ENCODE measurements around the gene KLHL14.
"Not testable (repeated sequence)": the region's sequence is repeated elsewhere in the genome, so short reads cannot be mapped to it uniquely, and the experiment has no call there.

Gene KLHL14

GRCh38 chr18:32798209-32798960, 25.6 kb upstream of the KLHL14 start:
- no peaks in the 10 kb centered on the region for H3K4me1 ChIP-seq (ENCODE audit: control insufficient read depth, insufficient read depth, low read length)
- H3K9ac ChIP-seq (ENCODE audit: low read length): no peak overlapping the region
- H3K4me3 ChIP-seq (ENCODE audit: low read length): no peak overlapping the region
- no peaks in the 10 kb centered on the region for H3K9me3 ChIP-seq (ENCODE audit: control insufficient read depth, low read length)
- H3K36me3 ChIP-seq (ENCODE audit: control insufficient read depth, insufficient read depth, low read length): no peaks in the 10 kb centered on the region
- H3K27me3 ChIP-seq (ENCODE audit: control insufficient read depth, insufficient read depth, low read length): no peaks in the 10 kb centered on the region

GRCh38 chr18:32794667-32795066, 21.8 kb upstream of the KLHL14 start:
- not testable (repeated sequence) for H3K4me1 ChIP-seq (ENCODE audit: control insufficient read depth, insufficient read depth, low read length); H3K9me3 ChIP-seq (ENCODE audit: control insufficient read depth, low read length); H3K36me3 ChIP-seq (ENCODE audit: control insufficient read depth, insufficient read depth, low read length); H3K4me3 ChIP-seq (ENCODE audit: low read length); H3K9ac ChIP-seq (ENCODE audit: low read length); H3K27me3 ChIP-seq (ENCODE audit: control insufficient read depth, insufficient read depth, low read length)

GRCh38 chr18:32779010-32779409, 6.2 kb upstream of the KLHL14 start:
- H3K36me3 ChIP-seq (ENCODE audit: control insufficient read depth, insufficient read depth, low read length): no peaks in the 10 kb centered on the region
- no peaks in the 10 kb centered on the region for H3K9me3 ChIP-seq (ENCODE audit: control insufficient read depth, low read length)
- no peaks in the 10 kb centered on the region for H3K27me3 ChIP-seq (ENCODE audit: control insufficient read depth, insufficient read depth, low read length)

GRCh38 chr18:32777049-32777448, 4.2 kb upstream of the KLHL14 start:
- Histone ChIP-seq H3K4me3 (ENCODE audit: low read length) (no peak overlapping the region), H3K4me1 (ENCODE audit: control insufficient read depth, insufficient read depth, low read length) (no peaks in the 10 kb centered on the region), H3K27me3 (ENCODE audit: control insufficient read depth, insufficient read depth, low read length) (peaks cover 12% of the 10 kb centered on the region), H3K9me3 (ENCODE audit: control insufficient read depth, low read length) (no peaks in the 10 kb centered on the region), H3K9ac (ENCODE audit: low read length) (no peak overlapping the region), H3K36me3 (ENCODE audit: control insufficient read depth, insufficient read depth, low read length) (no peaks in the 10 kb centered on the region)

More at GRCh38 chr18:32779010-32779409, 6.2 kb upstream of the KLHL14 start:
- Histone ChIP-seq H3K9ac (ENCODE audit: low read length) (no peak overlapping the region), H3K4me3 (ENCODE audit: low read length) (no peak overlapping the region), H3K4me1 (ENCODE audit: control insufficient read depth, insufficient read depth, low read length) (no peaks in the 10 kb centered on the region)

GRCh38 chr18:32776561-32776960, 3.7 kb upstream of the KLHL14 start:
- Histone ChIP-seq H3K4me1 (ENCODE audit: control insufficient read depth, insufficient read depth, low read length) (no peaks in the 10 kb centered on the region), H3K4me3 (ENCODE audit: low read length) (no peak overlapping the region), H3K27me3 (ENCODE audit: control insufficient read depth, insufficient read depth, low read length) (peaks cover 16% of the 10 kb centered on the region)

GRCh38 chr18:32775628-32776027, 2.8 kb upstream of the KLHL14 start:
- H3K27me3 ChIP-seq (ENCODE audit: control insufficient read depth, insufficient read depth, low read length): peaks cover 25% of the 10 kb centered on the region
- H3K4me1 ChIP-seq (ENCODE audit: control insufficient read depth, insufficient read depth, low read length): peaks cover 8% of the 10 kb centered on the region
- H3K9ac ChIP-seq (ENCODE audit: low read length): no peak overlapping the region
- H3K9me3 ChIP-seq (ENCODE audit: control insufficient read depth, low read length): no peaks in the 10 kb centered on the region
- H3K4me3 ChIP-seq (ENCODE audit: low read length): no peak overlapping the region
- H3K36me3 ChIP-seq (ENCODE audit: control insufficient read depth, insufficient read depth, low read length): no peaks in the 10 kb centered on the region

More at GRCh38 chr18:32776561-32776960, 3.7 kb upstream of the KLHL14 start:
- Histone ChIP-seq H3K9me3 (ENCODE audit: control insufficient read depth, low read length) (no peaks in the 10 kb centered on the region), H3K36me3 (ENCODE audit: control insufficient read depth, insufficient read depth, low read length) (no peaks in the 10 kb centered on the region), H3K9ac (ENCODE audit: low read length) (no peak overlapping the region)

- no peaks in the 10 kb centered on the region for H3K36me3 ChIP-seq (ENCODE audit: control insufficient read depth, insufficient read depth, low read length)
- no peaks in the 10 kb centered on the region for H3K9me3 ChIP-seq (ENCODE audit: control insufficient read depth, low read length)
- H3K4me1 ChIP-seq (ENCODE audit: control insufficient read depth, insufficient read depth, low read length): peaks cover 12% of the 10 kb centered on the region
- no peak overlapping the region for H3K9ac ChIP-seq (ENCODE audit: low read length)
- H3K4me3 ChIP-seq (ENCODE audit: low read length): no peak overlapping the region
- H3K27me3 ChIP-seq (ENCODE audit: control insufficient read depth, insufficient read depth, low read length): peaks cover 46% of the 10 kb centered on the region
Measured at GRCh38 chr18:32773382-32773712, 524 bp upstream of the KLHL14 start.

GRCh38 chr18:32771871-32772580, 797 bp downstream of the KLHL14 start:
- H3K27me3 ChIP-seq (ENCODE audit: control insufficient read depth, insufficient read depth, low read length): peaks cover 51% of the 10 kb centered on the region
- H3K36me3 ChIP-seq (ENCODE audit: control insufficient read depth, insufficient read depth, low read length): no peaks in the 10 kb centered on the region
- no peaks in the 10 kb centered on the region for H3K9me3 ChIP-seq (ENCODE audit: control insufficient read depth, low read length)
- H3K4me1 ChIP-seq (ENCODE audit: control insufficient read depth, insufficient read depth, low read length): peaks cover 12% of the 10 kb centered on the region
- no peak overlapping the region for H3K9ac ChIP-seq (ENCODE audit: low read length)
- H3K4me3 ChIP-seq (ENCODE audit: low read length): no peak overlapping the region

- H3K36me3 ChIP-seq (ENCODE audit: control insufficient read depth, insufficient read depth, low read length): no peaks in the 10 kb centered on the region
- H3K9me3 ChIP-seq (ENCODE audit: control insufficient read depth, low read length): no peaks in the 10 kb centered on the region
- H3K9ac ChIP-seq (ENCODE audit: low read length): no peak overlapping the region
- H3K4me3 ChIP-seq (ENCODE audit: low read length): no peak overlapping the region
- H3K27me3 ChIP-seq (ENCODE audit: control insufficient read depth, insufficient read depth, low read length): peaks cover 51% of the 10 kb centered on the region
- peaks cover 12% of the 10 kb centered on the region for H3K4me1 ChIP-seq (ENCODE audit: control insufficient read depth, insufficient read depth, low read length)
Measured at GRCh38 chr18:32771169-32771751, 1.6 kb downstream of the KLHL14 start.

GRCh38 chr18:32770666-32771168, 2.1 kb downstream of the KLHL14 start:
- Histone ChIP-seq H3K4me3 (ENCODE audit: low read length) (no peak overlapping the region), H3K9me3 (ENCODE audit: control insufficient read depth, low read length) (no peaks in the 10 kb centered on the region), H3K36me3 (ENCODE audit: control insufficient read depth, insufficient read depth, low read length) (no peaks in the 10 kb centered on the region), H3K9ac (ENCODE audit: low read length) (no peak overlapping the region), H3K27me3 (ENCODE audit: control insufficient read depth, insufficient read depth, low read length) (peaks cover 51% of the 10 kb centered on the region), H3K4me1 (ENCODE audit: control insufficient read depth, insufficient read depth, low read length) (peaks cover 12% of the 10 kb centered on the region)

- no peak overlapping the region for H3K9ac ChIP-seq (ENCODE audit: low read length)
- H3K9me3 ChIP-seq (ENCODE audit: control insufficient read depth, low read length): no peaks in the 10 kb centered on the region
- no peak overlapping the region for H3K4me3 ChIP-seq (ENCODE audit: low read length)
- H3K36me3 ChIP-seq (ENCODE audit: control insufficient read depth, insufficient read depth, low read length): no peaks in the 10 kb centered on the region
- peaks cover 51% of the 10 kb centered on the region for H3K27me3 ChIP-seq (ENCODE audit: control insufficient read depth, insufficient read depth, low read length)
- peaks cover 12% of the 10 kb centered on the region for H3K4me1 ChIP-seq (ENCODE audit: control insufficient read depth, insufficient read depth, low read length)
Measured at GRCh38 chr18:32770054-32770665, 2.7 kb downstream of the KLHL14 start.

- H3K4me3 ChIP-seq (ENCODE audit: low read length): no peak overlapping the region
- H3K9ac ChIP-seq (ENCODE audit: low read length): no peak overlapping the region
- no peaks in the 10 kb centered on the region for H3K36me3 ChIP-seq (ENCODE audit: control insufficient read depth, insufficient read depth, low read length)
- no peaks in the 10 kb centered on the region for H3K9me3 ChIP-seq (ENCODE audit: control insufficient read depth, low read length)
- H3K4me1 ChIP-seq (ENCODE audit: control insufficient read depth, insufficient read depth, low read length): peaks cover 12% of the 10 kb centered on the region
- peaks cover 51% of the 10 kb centered on the region for H3K27me3 ChIP-seq (ENCODE audit: control insufficient read depth, insufficient read depth, low read length)
Measured at GRCh38 chr18:32769586-32770053, 3.2 kb downstream of the KLHL14 start.

Measured in mucosa of stomach (tissue), 1 donor.